Motor neuron (in vitro differentiated cells): Measurements from ENCODE around the gene PRPF6. TPM values are rescaled to one million over a fixed set of nuclear protein-coding genes. Genes with fewer than 3 reads are reported as not detected.

Experiments
- ATAC-seq, 8 experiments: fragments of 200-7000 bp; cut with Tn5 transposase; replicated peaks in 6 of 8; 2 replicates each; pipeline ENCODE4 v1.8.0; 2021; ENCODE audit warnings: mild to moderate bottlenecking in 8 of 8, moderate library complexity in 8 of 8
- H3K27ac ChIP-seq, 2 donors: fragments of 250-450 bp; sonication (Bioruptor Pico); 2 replicates each; pipeline ENCODE4 v1.9.0; 2021; ENCODE audit warnings: antibody characterized with exemption in 2 of 2, mild to moderate bottlenecking in 2 of 2, moderate library complexity in 1 of 2
- H3K4me1 ChIP-seq, 2 donors: fragments of 250-450 bp; sonication (Bioruptor Pico); replicated peaks in 1 of 2; 2 replicates each; pipeline ENCODE4 v1.6.1; 2021; ENCODE audit warnings: antibody characterized with exemption in 2 of 2, mild to moderate bottlenecking in 2 of 2, moderate library complexity in 1 of 2
- H3K4me3 ChIP-seq, 5 donors: fragments of 250-450 bp; sonication (Bioruptor Pico); 2 replicates each; pipeline ENCODE4 v1.9.0; 2021; ENCODE audit warnings: antibody characterized with exemption in 5 of 5, mild to moderate bottlenecking in 5 of 5, moderate library complexity in 4 of 5
- WGBS, 10 experiments: fragments of 450-650 bp; shearing (Covaris generic); methylation state at CpG; one replicate each; pipeline ENCODE4 v1.0.0; 2022; 5-methylcytosine and 5-hydroxymethylcytosine counted together
- in situ Hi-C, 9 experiments: fragments of 400-800 bp; cut with MboI; loops; one replicate each; pipeline ENCODE4 v1.15.0; 2021; ENCODE audit warnings: low sequenced_read_pairs in 9 of 9, low pct_unique_long_range_greater_than_20kb in 2 of 9; ENCODE audit not compliant: unreplicated experiment in 9 of 9
- total RNA-seq, 8 experiments: library from RNA; unstranded; fragments of 300-600 nt; gene quantifications; 2 replicates each; pipeline versions ENCODE4 v1.2.3 to v1.2.4, GENCODE V29; 2022

PRPF6 gene
- total RNA-seq, 8 experiments from 2014 or later = 38.2 to 97.9 (median 64.2) TPM

- no peak for ATAC-seq
- H3K4me3 ChIP-seq = no peak overlapping the region
- H3K27ac ChIP-seq = no peak overlapping the region
- peaks cover 21 to 25% of the 10 kb centered on the region in 2 donors for H3K4me1 ChIP-seq
- 50 to 96% (median 87%) methylated on average over 2 to 8 of the region's 18 CpGs; no CpG with 5 or more reads in 5 of the 10 experiments for WGBS, 10 experiments
- in situ Hi-C loops = no loop called here
These were observed 3.8 kb upstream of the PRPF6 start for GRCh38 chr20:63976980-63977738.

- in situ Hi-C loops = no loop called here
- Histone ChIP-seq H3K27ac (no peak overlapping the region), H3K4me3 (peak overlapping the region in 1 of 5 donors; percentile 81), H3K4me1 (peaks cover 23 to 28% of the 10 kb centered on the region in 2 donors)
- ATAC-seq = no peak
- WGBS, 10 experiments = 36 to 80% (median 68%) methylated on average over 1 to 7 of the region's 16 CpGs; no CpG with 5 or more reads in 5 of the 10 experiments
These were observed 3.1 kb upstream of the PRPF6 start for GRCh38 chr20:63977739-63978276.

GRCh38 chr20:63978319-63979228 lies 2.4 kb upstream of the PRPF6 start:
- peak overlapping the region; percentile 43 to 97 (median 50) for H3K4me3 ChIP-seq
- peak in 4 of 8 experiments; percentile 6 to 10 (median 8) for ATAC-seq
- 0 to 83% (median 40%) methylated on average over 1 to 17 of the region's 52 CpGs; no CpG with 5 or more reads in 5 of the 10 experiments for WGBS, 10 experiments
- H3K4me1 ChIP-seq = peaks cover 20 to 24% of the 10 kb centered on the region in 2 donors
- peak overlapping the region; percentile 40 to 96 for H3K27ac ChIP-seq
- in situ Hi-C loops = no loop called here

GRCh38 chr20:63979229-63979556 lies 1.7 kb upstream of the PRPF6 start:
- 0% methylated on average over 2 of the region's 47 CpGs; no CpG with 5 or more reads in 9 of the 10 experiments for WGBS, 10 experiments
- in situ Hi-C loops = no loop called here
- H3K27ac ChIP-seq = peak overlapping the region; percentile 40 to 96
- ATAC-seq = no peak
- H3K4me1 ChIP-seq = peaks cover 18 to 23% of the 10 kb centered on the region in 2 donors
- peak overlapping the region; percentile 43 to 97 (median 50) for H3K4me3 ChIP-seq

GRCh38 chr20:63979557-63980316 lies 1.2 kb upstream of the PRPF6 start, which contains the start of gene SAMD10:
Gene SAMD10, minus strand, starts transcription at chr20:63979642. Its CDS starts 175 bp downstream, at chr20:63979467.
- peak in 7 of 8 experiments; percentile 3 to 59 (median 53) for ATAC-seq
- Histone ChIP-seq H3K4me3 (peak within 1 kb of the TSS; percentile 43 to 97 (median 75)), H3K4me1 (peaks cover 18 to 23% of the 10 kb centered on the region in 2 donors), H3K27ac (peak within 1 kb of the TSS; percentile 40 to 96)
- 0 to 28% (median 20%) methylated on average over 4 to 7 of the region's 52 CpGs; no CpG with 5 or more reads in 6 of the 10 experiments for WGBS, 10 experiments
- in situ Hi-C loops = no loop called here

- peak in 5 of 8 experiments; percentile 5 to 22 (median 10) for ATAC-seq
- in situ Hi-C loops = no loop called here
- peak overlapping the region; percentile 40 to 96 for H3K27ac ChIP-seq
These were observed 571 bp upstream of the PRPF6 start for GRCh38 chr20:63980317-63980805.

GRCh38 chr20:63982937-63983336 lies 2.0 kb downstream of the PRPF6 start:
- no peak overlapping the region for H3K4me3 ChIP-seq
- in situ Hi-C loops = no loop called here

More at GRCh38 chr20:63980317-63980805, 571 bp upstream of the PRPF6 start:
- WGBS, 10 experiments = 41 to 91% (median 67%) methylated on average over 3 to 4 of the region's 15 CpGs; no CpG with 5 or more reads in 6 of the 10 experiments
- Histone ChIP-seq H3K4me3 (peak overlapping the region; percentile 75 to 97 (median 89)), H3K4me1 (peaks cover 18 to 23% of the 10 kb centered on the region in 2 donors)

GRCh38 chr20:64000906-64001305 lies 20.0 kb downstream of the PRPF6 start:
- WGBS, 10 experiments = 80 to 100% (median 96%) methylated on average over 1 to 6 of the region's 12 CpGs; no CpG with 5 or more reads in 3 of the 10 experiments
- no peak for ATAC-seq
- no peak overlapping the region for H3K4me3 ChIP-seq
- H3K27ac ChIP-seq = no peak overlapping the region
- in situ Hi-C loops = no loop called here
- no peaks in the 10 kb centered on the region for H3K4me1 ChIP-seq

More at GRCh38 chr20:63982937-63983336, 2.0 kb downstream of the PRPF6 start:
- no peak for ATAC-seq
- WGBS, 10 experiments = 88 to 100% (median 98%) methylated on average over 3 to 8 of the region's 14 CpGs; no CpG with 5 or more reads in 6 of the 10 experiments
- peaks cover 18 to 23% of the 10 kb centered on the region in 2 donors for H3K4me1 ChIP-seq
- H3K27ac ChIP-seq = no peak overlapping the region

GRCh38 chr20:64001607-64002011 lies 20.7 kb downstream of the PRPF6 start:
- no peak overlapping the region for H3K27ac ChIP-seq
- WGBS, 10 experiments = 22 to 100% (median 91%) methylated on average over 1 to 11 of the region's 11 CpGs; no CpG with 5 or more reads in 2 of the 10 experiments
- in situ Hi-C loops = no loop called here
- no peak for ATAC-seq
- H3K4me3 ChIP-seq = no peak overlapping the region
- no peaks in the 10 kb centered on the region for H3K4me1 ChIP-seq

GRCh38 chr20:64003960-64004725 lies 23.2 kb downstream of the PRPF6 start:
- Histone ChIP-seq H3K27ac (no peak overlapping the region), H3K4me1 (no peaks in the 10 kb centered on the region), H3K4me3 (no peak overlapping the region)
- 42 to 100% (median 80%) methylated on average over 1 to 4 of the region's 7 CpGs; no CpG with 5 or more reads in 1 of the 10 experiments for WGBS, 10 experiments
- in situ Hi-C loops = no loop called here
- peak in 3 of 8 experiments; percentile 86 to 99 (median 97) for ATAC-seq

- ATAC-seq = no peak
- in situ Hi-C loops = no loop called here
- WGBS, 10 experiments = 80 to 100% (median 97%) methylated on average over 2 to 6 of the region's 6 CpGs; no CpG with 5 or more reads in 3 of the 10 experiments
- Histone ChIP-seq H3K4me3 (no peak overlapping the region), H3K4me1 (no peaks in the 10 kb centered on the region), H3K27ac (no peak overlapping the region)
These were observed 24.5 kb downstream of the PRPF6 start for GRCh38 chr20:64005394-64005793.
